Measurements from ENCODE around the gene SYS1.

- TF ChIP-seq CTCF (IDR thresholded peaks at IDR 0.05) (no peak), POLR2AphosphoS5 (IDR thresholded peaks at IDR 0.05) (peak; percentile 91 to 99), POLR2A (IDR thresholded peaks at IDR 0.05; ENCODE audit: low read depth) (peak; percentile 96)
Observed at GRCh38 chr20:45347936-45348778, 14.8 kb upstream of the SYS1 start, which contains the start of gene SDC4.

Measured in esophagus muscularis mucosa (tissue), 3 donors.